Esophagus squamous epithelium (tissue), 5 donors: ENCODE data around the gene UGT2B7. TPM values are rescaled to one million over a fixed set of nuclear protein-coding genes. Genes with fewer than 3 reads are reported as not detected.
A peak's percentile ranks its signal among the peaks of the same experiment; 100 is the strongest.

ENCODE experiments used
- DNase-seq: peaks from one replicate; lab custom pipeline; 2025; lab: John Stamatoyannopoulos, UW
- H3K27ac ChIP-seq, 4 donors: fragments of 200-600 bp; sonication (generic); one replicate each; pipeline ENCODE4 v1.5.1; 2016 to 2019; ENCODE audit warnings: mild to moderate bottlenecking in 1 of 4
- H3K27me3 ChIP-seq, 4 donors: fragments of 200-600 bp; sonication (generic); 1 replicate in 3 of 4; 2 replicates in 1 of 4; pipeline versions ENCODE4 v1.5.1 to v1.6.0; 2017 to 2021; ENCODE audit warnings: antibody characterized with exemption in 1 of 4
- H3K36me3 ChIP-seq, 3 donors: fragments of 200-600 bp; sonication (generic); one replicate each; pipeline ENCODE4 v1.5.1; 2016 to 2019
- H3K4me1 ChIP-seq, 3 donors: fragments of 200-600 bp; sonication (generic); one replicate each; pipeline ENCODE4 v1.5.1; 2017 to 2019
- H3K4me3 ChIP-seq, 4 donors: fragments of 200-600 bp; sonication (generic); 1 replicate in 3 of 4; 2 replicates in 1 of 4; pipeline ENCODE4 v1.5.1; 2016 to 2019; ENCODE audit warnings: mild to moderate bottlenecking in 2 of 4, moderate library complexity in 1 of 4
- H3K9me3 ChIP-seq, 3 donors: fragments of 200-600 bp; sonication (generic); one replicate each; pipeline ENCODE4 v1.5.1; 2016 to 2019
- POLR2A ChIP-seq, 4 donors: fragments of 450-650 bp; IDR thresholded peaks; one replicate each; pipeline ENCODE4 v1.6.1; 2017; ENCODE audit warnings: antibody characterized with exemption in 4 of 4, mild to moderate bottlenecking in 4 of 4, moderate library complexity in 3 of 4
- whole genome bisulfite sequencing, 2 donors: methylation state at CpG; one replicate each; pipeline ENCODE4 v1.1.5; 2018; 5-methylcytosine and 5-hydroxymethylcytosine counted together
- intact Hi-C: fragments of 100-400 bp; cut with DNase I; formaldehyde crosslinking; loops from one replicate; pipeline ENCODE4 v1.15.0; 2022
- total RNA-seq, 4 donors: library from RNA; depleted of rRNA; stranded (reverse); fragments of >200 nt; gene quantifications; one replicate each; pipeline ENCODE4 v1.1.0, GENCODE V29; 2016
- TF ChIP-seq, protein P1 (sequence below), 6 experiments: fragments of 450-650 bp in 4 of 6; fragments of 200-600 bp in 2 of 6; sonication (generic) in 2 of 6; IDR thresholded peaks; one replicate each; pipeline ENCODE4 v1.5.1; 2016 to 2019; ENCODE audit warnings: antibody characterized with exemption in 6 of 6, mild to moderate bottlenecking in 4 of 6, moderate library complexity in 4 of 6
- donor health status: DM: yes; HTN: yes; CAD: no.

Gene UGT2B7
- total RNA-seq, 4 donors from 2014 or later, result not detected

GRCh38 chr4:69054578-69055200 lies 41.6 kb upstream of the UGT2B7 start:
- peaks cover 4 to 26% (median 7%) of the 10 kb centered on the region in 3 donors for H3K4me1 ChIP-seq
- no peaks in the 10 kb centered on the region for H3K27me3 ChIP-seq
- DNase-seq, result no peak
- no peak overlapping the region for H3K4me3 ChIP-seq
- no peaks in the 10 kb centered on the region for H3K36me3 ChIP-seq
- H3K27ac ChIP-seq, result peak overlapping the region; percentile 34 to 78 (median 60)
- intact Hi-C loops, result no loop called here
- TF ChIP-seq, protein P1, sequence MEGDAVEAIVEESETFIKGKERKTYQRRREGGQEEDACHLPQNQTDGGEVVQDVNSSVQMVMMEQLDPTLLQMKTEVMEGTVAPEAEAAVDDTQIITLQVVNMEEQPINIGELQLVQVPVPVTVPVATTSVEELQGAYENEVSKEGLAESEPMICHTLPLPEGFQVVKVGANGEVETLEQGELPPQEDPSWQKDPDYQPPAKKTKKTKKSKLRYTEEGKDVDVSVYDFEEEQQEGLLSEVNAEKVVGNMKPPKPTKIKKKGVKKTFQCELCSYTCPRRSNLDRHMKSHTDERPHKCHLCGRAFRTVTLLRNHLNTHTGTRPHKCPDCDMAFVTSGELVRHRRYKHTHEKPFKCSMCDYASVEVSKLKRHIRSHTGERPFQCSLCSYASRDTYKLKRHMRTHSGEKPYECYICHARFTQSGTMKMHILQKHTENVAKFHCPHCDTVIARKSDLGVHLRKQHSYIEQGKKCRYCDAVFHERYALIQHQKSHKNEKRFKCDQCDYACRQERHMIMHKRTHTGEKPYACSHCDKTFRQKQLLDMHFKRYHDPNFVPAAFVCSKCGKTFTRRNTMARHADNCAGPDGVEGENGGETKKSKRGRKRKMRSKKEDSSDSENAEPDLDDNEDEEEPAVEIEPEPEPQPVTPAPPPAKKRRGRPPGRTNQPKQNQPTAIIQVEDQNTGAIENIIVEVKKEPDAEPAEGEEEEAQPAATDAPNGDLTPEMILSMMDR (IDR thresholded peaks at IDR 0.05), result no peak
- TF ChIP-seq POLR2A (IDR thresholded peaks at IDR 0.05), result no peak
- no peaks in the 10 kb centered on the region for H3K9me3 ChIP-seq
- WGBS, 2 donors, result 27 to 52% methylated on average over 6 of the region's 7 CpGs

GRCh38 chr4:69056150-69056549 lies 40.1 kb upstream of the UGT2B7 start:
- Histone ChIP-seq H3K9me3 (no peaks in the 10 kb centered on the region), H3K4me3 (no peak overlapping the region), H3K27me3 (no peaks in the 10 kb centered on the region), H3K4me1 (peaks cover 4 to 23% (median 7%) of the 10 kb centered on the region in 3 donors), H3K27ac (no peak overlapping the region), H3K36me3 (no peaks in the 10 kb centered on the region)
- TF ChIP-seq POLR2A (IDR thresholded peaks at IDR 0.05), result no peak
- TF ChIP-seq, protein P1 (IDR thresholded peaks at IDR 0.05), result no peak
- DNase-seq, result no peak
- 97% methylated on average over 6 of the region's 6 CpGs for WGBS, 2 donors
- intact Hi-C loops, result no loop called here

DNA sequence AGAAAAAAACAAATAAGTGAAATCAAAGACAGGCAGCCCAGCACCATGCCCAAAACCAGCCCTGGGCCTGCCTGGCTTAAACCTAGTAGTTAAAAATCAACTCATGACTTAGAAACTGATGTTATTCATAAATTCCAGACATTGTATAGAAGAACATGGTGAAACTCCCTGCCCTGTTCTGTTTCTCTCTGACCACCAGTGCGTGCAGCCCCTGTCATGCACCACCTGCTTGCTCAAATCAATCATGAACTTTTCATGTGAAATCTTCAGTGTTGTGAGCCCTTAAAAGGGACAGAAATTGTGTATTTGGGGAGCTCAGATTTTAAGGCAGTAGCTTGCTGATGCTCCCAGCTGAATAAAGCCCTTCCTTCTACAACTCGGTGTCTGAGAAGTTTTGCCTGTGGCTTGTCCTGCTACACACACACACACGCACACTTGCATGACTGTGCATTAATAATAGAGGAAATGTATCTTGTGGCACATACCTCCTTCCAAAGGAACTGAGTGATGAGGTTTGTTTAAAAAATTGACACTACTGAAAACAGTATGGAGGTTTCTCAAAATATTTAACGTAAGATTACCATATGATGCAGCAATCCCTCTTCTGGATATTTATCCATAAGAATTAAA lies 39.2 kb upstream of the UGT2B7 start:
- peak overlapping the region in 1 of 4 donors; percentile 21 for H3K27ac ChIP-seq
- H3K36me3 ChIP-seq, result no peaks in the 10 kb centered on the region
- H3K27me3 ChIP-seq, result no peaks in the 10 kb centered on the region
- TF ChIP-seq, protein P1 (IDR thresholded peaks at IDR 0.05), result no peak
- TF ChIP-seq POLR2A (IDR thresholded peaks at IDR 0.05), result no peak
- H3K9me3 ChIP-seq, result no peaks in the 10 kb centered on the region
- no peak for DNase-seq
- H3K4me1 ChIP-seq, result peaks cover 3 to 18% (median 4%) of the 10 kb centered on the region in 3 donors
- intact Hi-C loops, result no loop called here
- H3K4me3 ChIP-seq, result no peak overlapping the region
- WGBS, 2 donors, result 57 to 64% methylated on average over 4 of the region's 4 CpGs

GRCh38 chr4:69057620-69058409 lies 38.5 kb upstream of the UGT2B7 start:
- Histone ChIP-seq H3K27me3 (no peaks in the 10 kb centered on the region), H3K9me3 (no peaks in the 10 kb centered on the region), H3K36me3 (no peaks in the 10 kb centered on the region), H3K4me3 (peak overlapping the region in 1 of 4 donors; percentile 36), H3K4me1 (peaks cover 3 to 18% (median 4%) of the 10 kb centered on the region in 3 donors), H3K27ac (peak overlapping the region in 3 of 4 donors; percentile 39 to 47 (median 44))
- 41 to 43% methylated on average over 5 of the region's 5 CpGs for WGBS, 2 donors
- TF ChIP-seq, protein P1 (IDR thresholded peaks at IDR 0.05), result no peak
- no peak for TF ChIP-seq POLR2A (IDR thresholded peaks at IDR 0.05)
- intact Hi-C loops, result no loop called here
- DNase-seq, result no peak
